Retinal pigment epithelial cell (primary cell): ENCODE measurements around the gene CES5A.

Experiments
- DNase-seq: peaks from one replicate; pipeline ENCODE4 v3.0.0-alpha.2; 2010; ENCODE audit warnings: low read depth
- H3K4me3 ChIP-seq: 2 replicates; pipeline ENCODE4 v1.5.1; 2011; ENCODE audit warnings: mild to moderate bottlenecking, low read length, control low read depth, moderate library complexity
- TF ChIP-seq, protein P1 (sequence below): conservative IDR thresholded peaks from 2 replicates; pipeline ENCODE4 v1.5.1; 2011; ENCODE audit warnings: low read depth, low read length, control low read depth, inconsistent platforms

The CES5A gene

DNA sequence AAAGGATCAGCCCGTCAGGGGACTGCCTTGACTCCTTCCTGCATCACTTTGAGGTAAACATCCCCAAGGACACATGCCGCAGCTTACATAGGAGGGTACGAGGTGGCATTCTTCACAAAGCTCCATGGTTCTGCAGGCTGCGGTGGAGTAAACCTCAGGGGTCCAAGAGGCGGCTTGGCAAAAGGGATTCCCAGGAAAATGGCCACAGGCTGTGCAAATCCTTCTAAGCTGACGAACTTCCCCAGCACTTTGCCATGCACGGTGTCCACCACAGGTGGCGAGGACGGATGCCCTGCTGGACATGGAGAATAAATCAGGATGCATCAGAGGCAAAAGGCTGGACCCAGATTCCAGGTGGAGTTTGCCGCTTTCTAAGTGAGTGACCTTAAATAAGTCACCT, 46.5 kb downstream of the CES5A start:
- TF ChIP-seq, protein P1, sequence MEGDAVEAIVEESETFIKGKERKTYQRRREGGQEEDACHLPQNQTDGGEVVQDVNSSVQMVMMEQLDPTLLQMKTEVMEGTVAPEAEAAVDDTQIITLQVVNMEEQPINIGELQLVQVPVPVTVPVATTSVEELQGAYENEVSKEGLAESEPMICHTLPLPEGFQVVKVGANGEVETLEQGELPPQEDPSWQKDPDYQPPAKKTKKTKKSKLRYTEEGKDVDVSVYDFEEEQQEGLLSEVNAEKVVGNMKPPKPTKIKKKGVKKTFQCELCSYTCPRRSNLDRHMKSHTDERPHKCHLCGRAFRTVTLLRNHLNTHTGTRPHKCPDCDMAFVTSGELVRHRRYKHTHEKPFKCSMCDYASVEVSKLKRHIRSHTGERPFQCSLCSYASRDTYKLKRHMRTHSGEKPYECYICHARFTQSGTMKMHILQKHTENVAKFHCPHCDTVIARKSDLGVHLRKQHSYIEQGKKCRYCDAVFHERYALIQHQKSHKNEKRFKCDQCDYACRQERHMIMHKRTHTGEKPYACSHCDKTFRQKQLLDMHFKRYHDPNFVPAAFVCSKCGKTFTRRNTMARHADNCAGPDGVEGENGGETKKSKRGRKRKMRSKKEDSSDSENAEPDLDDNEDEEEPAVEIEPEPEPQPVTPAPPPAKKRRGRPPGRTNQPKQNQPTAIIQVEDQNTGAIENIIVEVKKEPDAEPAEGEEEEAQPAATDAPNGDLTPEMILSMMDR = no peak
- no peak overlapping the region for H3K4me3 ChIP-seq
- no peak for DNase-seq

DNA sequence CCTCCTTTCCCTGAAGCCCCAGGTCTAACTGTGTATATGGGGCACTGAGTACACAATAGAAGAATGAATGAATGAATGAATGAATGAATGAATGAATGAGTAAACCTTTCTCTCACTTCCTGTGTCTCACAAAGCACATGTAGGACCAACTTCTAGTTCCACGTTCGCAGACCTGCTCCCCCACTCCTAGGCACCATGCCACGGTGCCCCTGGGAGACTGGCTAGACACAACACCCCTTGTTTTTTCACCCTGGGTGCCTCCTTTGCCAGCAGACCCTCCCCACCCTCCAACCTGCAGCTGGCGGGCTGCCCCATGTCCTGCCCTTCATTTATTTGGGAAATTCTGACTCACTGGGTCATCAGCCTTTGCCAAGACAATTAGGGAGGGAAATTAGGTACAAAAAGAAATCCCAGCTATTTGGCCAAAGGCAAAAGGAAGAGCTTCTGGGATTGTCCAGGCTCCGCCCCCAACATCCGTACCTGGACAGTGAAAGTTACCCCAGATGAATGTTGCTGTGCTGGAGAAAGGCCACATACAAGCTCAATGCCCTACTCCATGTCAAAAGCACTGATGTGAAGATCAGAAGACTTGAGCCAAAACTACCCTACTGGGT, 50.0 kb downstream of the CES5A start:
- no peak for DNase-seq
- H3K4me3 ChIP-seq = no peak overlapping the region
- TF ChIP-seq, protein P1 = no peak

DNA sequence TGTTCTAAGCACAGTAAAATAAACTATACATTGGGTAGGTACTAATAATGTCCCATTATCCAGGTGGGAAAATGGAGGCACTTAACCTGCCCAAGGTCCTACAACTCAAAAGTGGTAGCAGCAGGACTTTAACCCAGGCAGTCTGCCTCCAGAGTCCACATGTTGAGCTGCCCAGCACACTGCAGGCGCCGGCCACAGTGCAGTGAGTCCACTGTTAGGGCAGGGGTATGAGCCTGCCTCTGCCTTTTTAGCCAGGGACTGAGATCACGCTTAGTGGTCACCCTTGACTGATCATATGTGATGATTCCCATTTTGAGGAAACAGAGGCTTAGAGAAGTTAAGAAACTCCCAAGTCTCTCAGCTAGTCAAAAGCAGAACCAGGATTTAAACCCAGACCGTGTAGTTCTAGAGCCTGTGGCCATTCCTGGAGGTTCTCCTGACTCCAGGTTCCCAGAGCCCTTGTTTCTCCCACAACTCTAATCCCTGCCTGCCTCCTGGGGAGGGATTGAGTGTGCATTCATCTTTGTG, 50.6 kb downstream of the CES5A start:
- TF ChIP-seq, protein P1 = no peak
- DNase-seq = no peak

DNA sequence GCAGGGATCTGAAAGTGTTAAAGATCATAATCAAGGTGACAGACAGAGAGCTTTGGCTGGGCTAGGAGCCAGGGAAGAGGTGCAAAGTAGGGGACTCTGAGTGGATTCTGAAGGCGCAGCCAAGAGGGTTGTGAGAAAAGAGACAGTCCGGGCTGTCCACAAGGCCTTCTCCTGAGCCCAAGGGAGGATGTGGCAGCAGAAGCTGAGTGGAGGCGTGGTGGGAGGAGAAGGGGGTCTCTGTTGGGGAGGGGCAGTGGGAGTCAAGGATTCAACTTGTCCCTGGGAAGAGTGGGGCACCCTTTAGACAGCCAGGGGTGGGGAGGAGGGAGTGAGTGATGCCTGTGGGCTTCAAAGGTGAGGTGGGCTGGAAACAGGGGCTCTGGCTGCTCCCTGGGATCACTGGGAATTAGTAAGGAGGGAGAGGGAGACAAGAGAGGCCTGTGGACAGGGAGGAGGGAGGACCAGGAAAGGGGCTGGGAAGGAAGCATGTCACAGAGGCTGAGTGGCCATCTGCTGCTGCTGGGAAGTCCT, 52.8 kb downstream of the CES5A start:
- no peak overlapping the region for H3K4me3 ChIP-seq
- no peak for DNase-seq
- TF ChIP-seq, protein P1 = no peak

More for the DNA sequence above, 50.6 kb downstream of the CES5A start:
- H3K4me3 ChIP-seq = no peak overlapping the region

DNA sequence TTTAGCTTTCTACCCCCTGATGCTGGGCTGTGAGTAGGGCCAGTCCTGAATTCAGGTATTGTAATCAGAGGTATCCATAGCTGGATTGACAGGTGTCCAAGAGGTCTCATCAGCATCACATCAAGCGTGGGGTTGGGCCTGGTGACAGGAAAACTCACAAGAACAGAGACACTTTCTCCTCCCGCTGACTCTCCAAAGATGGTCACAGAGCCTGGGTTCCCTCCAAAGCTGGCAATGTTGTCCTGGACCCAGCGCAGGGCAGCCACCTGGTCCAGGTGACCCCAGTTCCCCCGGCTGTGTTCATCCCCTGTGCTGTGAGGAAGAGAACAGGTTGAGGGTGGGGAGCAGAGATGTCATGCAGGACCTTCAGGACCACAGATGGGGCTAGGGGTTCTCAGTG, 54.0 kb downstream of the CES5A start:
- TF ChIP-seq, protein P1 = no peak
- H3K4me3 ChIP-seq = no peak overlapping the region
- no peak for DNase-seq

DNA sequence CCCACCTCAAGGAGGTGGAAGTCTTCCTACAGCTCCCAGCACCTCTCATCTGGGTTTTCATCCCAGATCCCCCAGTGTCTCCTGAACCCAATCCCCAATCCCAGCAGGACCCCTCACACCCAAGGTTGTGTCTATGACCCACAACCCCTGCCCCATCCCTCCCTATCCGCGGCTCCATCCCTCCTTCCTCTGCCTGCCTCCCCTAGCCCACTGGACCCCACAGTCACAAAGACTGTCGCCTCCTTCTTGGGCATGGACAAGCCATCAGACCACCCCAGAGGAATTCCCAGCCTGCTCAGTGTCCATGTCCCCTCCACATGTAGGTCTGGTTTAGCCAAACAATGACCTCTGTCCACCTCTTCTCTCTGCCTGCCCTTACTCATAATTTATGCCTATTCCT, 54.6 kb downstream of the CES5A start:
- no peak for DNase-seq
- no peak overlapping the region for H3K4me3 ChIP-seq

More for the DNA sequence above, 54.6 kb downstream of the CES5A start:
- TF ChIP-seq, protein P1 = no peak
